Right lobe of liver (tissue), 4 donors: ENCODE measurements around the gene FGFR3.

Experiments
- POLR2A ChIP-seq: fragments of 450-650 bp; IDR thresholded peaks from one replicate; pipeline ENCODE4 v1.6.1; 2017; ENCODE audit warnings: antibody characterized with exemption, mild to moderate bottlenecking
- TF ChIP-seq, protein P1 (sequence below), 4 donors: fragments of 200-600 bp in 3 of 4; fragments of 450-650 bp in 1 of 4; IDR thresholded peaks; one replicate each; pipeline versions ENCODE4 v1.5.1 to v1.8.0; 2016 to 2022; ENCODE audit warnings: antibody characterized with exemption in 4 of 4, mild to moderate bottlenecking in 2 of 4
- donor health status: DM: no; HTN: no; CAD: no.
- donor health status: DM: no; HTN: no; CAD: no.
- donor health status: DM: no; HTN: yes; CAD: no.

DNA sequence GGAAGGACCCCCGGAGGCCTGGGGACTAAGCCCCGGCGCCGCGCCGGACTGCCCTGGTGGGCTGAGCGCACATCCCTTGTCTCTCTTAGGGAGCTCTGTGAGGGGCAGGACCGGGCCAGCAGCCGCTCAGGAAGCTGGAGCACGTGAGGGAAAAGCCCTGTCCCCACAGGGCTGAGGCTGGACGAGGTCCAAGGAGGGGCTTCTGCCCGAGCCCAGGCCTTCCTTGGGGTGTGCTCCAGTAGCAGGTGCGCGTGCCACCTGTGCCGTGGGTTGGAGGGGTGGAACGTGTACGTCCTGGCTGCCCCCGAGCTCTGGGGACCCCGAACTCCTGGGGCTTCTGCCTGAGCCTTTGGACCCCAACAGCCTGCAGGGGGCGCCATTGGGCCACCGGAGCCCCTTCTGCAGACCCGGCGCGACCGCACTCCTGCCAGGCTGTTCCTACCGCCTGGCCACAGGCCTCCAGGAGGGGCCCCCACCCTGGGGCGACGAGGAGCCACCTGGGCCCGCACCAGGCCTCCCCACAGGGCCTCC is 44.6 kb upstream of the FGFR3 start:
- TF ChIP-seq, protein P1, sequence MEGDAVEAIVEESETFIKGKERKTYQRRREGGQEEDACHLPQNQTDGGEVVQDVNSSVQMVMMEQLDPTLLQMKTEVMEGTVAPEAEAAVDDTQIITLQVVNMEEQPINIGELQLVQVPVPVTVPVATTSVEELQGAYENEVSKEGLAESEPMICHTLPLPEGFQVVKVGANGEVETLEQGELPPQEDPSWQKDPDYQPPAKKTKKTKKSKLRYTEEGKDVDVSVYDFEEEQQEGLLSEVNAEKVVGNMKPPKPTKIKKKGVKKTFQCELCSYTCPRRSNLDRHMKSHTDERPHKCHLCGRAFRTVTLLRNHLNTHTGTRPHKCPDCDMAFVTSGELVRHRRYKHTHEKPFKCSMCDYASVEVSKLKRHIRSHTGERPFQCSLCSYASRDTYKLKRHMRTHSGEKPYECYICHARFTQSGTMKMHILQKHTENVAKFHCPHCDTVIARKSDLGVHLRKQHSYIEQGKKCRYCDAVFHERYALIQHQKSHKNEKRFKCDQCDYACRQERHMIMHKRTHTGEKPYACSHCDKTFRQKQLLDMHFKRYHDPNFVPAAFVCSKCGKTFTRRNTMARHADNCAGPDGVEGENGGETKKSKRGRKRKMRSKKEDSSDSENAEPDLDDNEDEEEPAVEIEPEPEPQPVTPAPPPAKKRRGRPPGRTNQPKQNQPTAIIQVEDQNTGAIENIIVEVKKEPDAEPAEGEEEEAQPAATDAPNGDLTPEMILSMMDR (IDR thresholded peaks at IDR 0.05): peak; percentile 78 to 88 (median 85)
- no peak for TF ChIP-seq POLR2A
